Aorta (tissue), 5 donors: ENCODE measurements around the gene GPRC5C. TPM values are rescaled to one million over a fixed set of nuclear protein-coding genes. Genes with fewer than 3 reads are reported as not detected.

ENCODE experiments used
- ATAC-seq: fragments of 200-7000 bp; cut with Tn5 transposase; one replicate; pipeline ENCODE4 v1.9.1; 2022; ENCODE audit warnings: moderate library complexity; ENCODE audit not compliant: low FRiP score
- DNase-seq, 2 donors: peaks; one replicate each; pipeline ENCODE4 v3.0.0-alpha.2; 2020
- H3K27ac ChIP-seq, 2 donors: one replicate each; pipeline ENCODE4 v1.5.1; 2013; ENCODE audit warnings: low read length in 2 of 2, mild to moderate bottlenecking in 2 of 2, moderate library complexity in 2 of 2, control low read depth in 1 of 2, inconsistent platforms in 1 of 2, low read depth in 1 of 2
- H3K27me3 ChIP-seq, 2 donors: one replicate each; pipeline ENCODE4 v1.6.1; 2013; ENCODE audit warnings: control low read depth in 1 of 2, low read length in 1 of 2, mild to moderate bottlenecking in 1 of 2, moderate library complexity in 1 of 2; ENCODE audit not compliant: insufficient read depth in 2 of 2, control insufficient read depth in 1 of 2
- H3K36me3 ChIP-seq, 2 donors: one replicate each; pipeline ENCODE4 v1.6.1; 2013; ENCODE audit warnings: control low read depth in 1 of 2, low read length in 1 of 2, mild to moderate bottlenecking in 1 of 2; ENCODE audit not compliant: insufficient read depth in 2 of 2, control insufficient read depth in 1 of 2
- H3K4me1 ChIP-seq, 2 donors: one replicate each; pipeline ENCODE4 v1.6.1; 2013; ENCODE audit warnings: low read length in 2 of 2, control low read depth in 1 of 2, mild to moderate bottlenecking in 1 of 2, moderate library complexity in 1 of 2; ENCODE audit not compliant: insufficient read depth in 2 of 2, control insufficient read depth in 1 of 2
- H3K4me3 ChIP-seq, 2 donors: one replicate each; pipeline ENCODE4 v1.5.1; 2013; ENCODE audit warnings: low read length in 2 of 2, control low read depth in 1 of 2, mild to moderate bottlenecking in 1 of 2
- H3K9me3 ChIP-seq: one replicate; pipeline ENCODE4 v1.6.1; 2013; ENCODE audit warnings: mild to moderate bottlenecking, low read length; ENCODE audit not compliant: control insufficient read depth
- WGBS, 2 donors: extraction: QIAGEN DNeasy Blood & Tissue Kit; methylation state at CpG; one replicate each; pipeline ENCODE4 v1.1.7; 2013; 5-methylcytosine and 5-hydroxymethylcytosine counted together
- intact Hi-C, 2 donors: fragments of 100-400 bp; cut with DNase I; formaldehyde crosslinking; loops; one replicate each; pipeline versions ENCODE4 v1.14.2 to v1.15.0; 2022
- polyA plus RNA-seq, 2 donors: library from polyadenylated mRNA; stranded (reverse); fragments of 200-250 nt; gene quantifications; one replicate each; pipeline ENCODE4 v1.2.3, GENCODE V29; 2013
- total RNA-seq, 2 donors: library from RNA; stranded (reverse); fragmentation: NEBNext Ultra II Directional; extraction: Animal tissue kit (Norgen Biotek cat#: 25700); gene quantifications; one replicate each; pipeline ENCODE4 v1.2.1, GENCODE V29; 2021
- donor health status: healthy with polysubstance abuse.
- donor health status: Bipolar disorder and iron deficiency.
- donor health status: DM: no; HTN: no; CAD: no.
- donor health status: DM: no; HTN: no; CAD: no.
- donor health status: DM: yes; HTN: yes; CAD: no.

GPRC5C gene
- total and polyA plus RNA-seq, 4 donors = 31.6 to 59.4 (median 47.7) TPM

- DNase-seq = no peak
- no peaks in the 10 kb centered on the region for H3K36me3 ChIP-seq
- H3K4me3 ChIP-seq = no peak overlapping the region
- no peak overlapping the region for H3K27ac ChIP-seq
- WGBS, 2 donors = 92 to 95% methylated on average over 5 of the region's 5 CpGs
- no peaks in the 10 kb centered on the region for H3K9me3 ChIP-seq
- H3K27me3 ChIP-seq = no peaks in the 10 kb centered on the region
- intact Hi-C loops = loop anchor here in 1 of 2 donors (2.0 to 5.0 kb wide), 2 partner anchors 25 to 39 kb away; no protein-coding TSS in a partner anchor
- no peaks in the 10 kb centered on the region for H3K4me1 ChIP-seq
- ATAC-seq = no peak
Measured at GRCh38 chr17:74455821-74456220, 23.9 kb downstream of the GPRC5C start.

- WGBS, 2 donors = 9% methylated on average over 18 of the region's 18 CpGs
- no peak overlapping the region for H3K4me3 ChIP-seq
- intact Hi-C loops = loop anchor here (1.0 to 5.0 kb wide), 2 partner anchors 40 to 78 kb away; no protein-coding TSS in a partner anchor
- no peaks in the 10 kb centered on the region for H3K4me1 ChIP-seq
- H3K27ac ChIP-seq = no peak overlapping the region
- DNase-seq (peak; percentile 83 to 93), ATAC-seq (peak; percentile 70)
- no peaks in the 10 kb centered on the region for H3K9me3 ChIP-seq
- no peaks in the 10 kb centered on the region for H3K36me3 ChIP-seq
- H3K27me3 ChIP-seq = no peaks in the 10 kb centered on the region
Measured at GRCh38 chr17:74457146-74457819, 25.4 kb downstream of the GPRC5C start.

GRCh38 chr17:74457820-74458166, 25.9 kb downstream of the GPRC5C start:
- Histone ChIP-seq H3K27ac (no peak overlapping the region), H3K4me1 (no peaks in the 10 kb centered on the region), H3K27me3 (no peaks in the 10 kb centered on the region), H3K9me3 (no peaks in the 10 kb centered on the region), H3K4me3 (no peak overlapping the region), H3K36me3 (no peaks in the 10 kb centered on the region)
- intact Hi-C loops = loop anchor here (1.0 to 5.0 kb wide), 2 partner anchors 40 to 78 kb away; no protein-coding TSS in a partner anchor
- ATAC-seq (no peak), DNase-seq (no peak)
- 28% methylated on average over 6 of the region's 6 CpGs for WGBS, 2 donors

GRCh38 chr17:74458835-74459234, 26.9 kb downstream of the GPRC5C start:
- no peaks in the 10 kb centered on the region for H3K4me1 ChIP-seq
- intact Hi-C loops = loop anchor here in 1 of 2 donors (5.0 kb wide), 1 partner anchor 42 kb away; no protein-coding TSS in a partner anchor
- H3K4me3 ChIP-seq = no peak overlapping the region
- WGBS, 2 donors = 71 to 88% methylated on average over 3 of the region's 3 CpGs
- ATAC-seq (no peak), DNase-seq (no peak)
- no peaks in the 10 kb centered on the region for H3K36me3 ChIP-seq
- H3K27me3 ChIP-seq = no peaks in the 10 kb centered on the region
- no peaks in the 10 kb centered on the region for H3K9me3 ChIP-seq
- no peak overlapping the region for H3K27ac ChIP-seq

GRCh38 chr17:74459622-74460021, 27.7 kb downstream of the GPRC5C start:
- intact Hi-C loops = loop anchor here in 1 of 2 donors (5.0 kb wide), 1 partner anchor 42 kb away; no protein-coding TSS in a partner anchor
- Histone ChIP-seq H3K27me3 (no peaks in the 10 kb centered on the region), H3K27ac (no peak overlapping the region), H3K36me3 (no peaks in the 10 kb centered on the region), H3K4me1 (no peaks in the 10 kb centered on the region), H3K4me3 (no peak overlapping the region), H3K9me3 (no peaks in the 10 kb centered on the region)
- WGBS, 2 donors = 84 to 86% methylated on average over 7 of the region's 7 CpGs
- DNase-seq (peak in 1 of 2 donors; percentile 14), ATAC-seq (no peak)

- WGBS, 2 donors = 85 to 87% methylated on average over 2 of the region's 2 CpGs
- intact Hi-C loops = no loop called here
- H3K27me3 ChIP-seq = no peaks in the 10 kb centered on the region
- H3K4me1 ChIP-seq = no peaks in the 10 kb centered on the region
- no peak overlapping the region for H3K27ac ChIP-seq
- no peaks in the 10 kb centered on the region for H3K9me3 ChIP-seq
- H3K4me3 ChIP-seq = no peak overlapping the region
- ATAC-seq (no peak), DNase-seq (no peak)
- no peaks in the 10 kb centered on the region for H3K36me3 ChIP-seq
Measured at GRCh38 chr17:74460241-74460640, 28.4 kb downstream of the GPRC5C start.

GRCh38 chr17:74460996-74461395, 29.1 kb downstream of the GPRC5C start:
- no peaks in the 10 kb centered on the region for H3K27me3 ChIP-seq
- H3K4me1 ChIP-seq = no peaks in the 10 kb centered on the region
- no peak for DNase-seq
- no peak overlapping the region for H3K27ac ChIP-seq
- no peak for ATAC-seq
- 95 to 98% methylated on average over 7 of the region's 7 CpGs for WGBS, 2 donors
- intact Hi-C loops = no loop called here
- H3K9me3 ChIP-seq = no peaks in the 10 kb centered on the region
- H3K36me3 ChIP-seq = no peaks in the 10 kb centered on the region
- no peak overlapping the region for H3K4me3 ChIP-seq

- no peak overlapping the region for H3K4me3 ChIP-seq
- H3K9me3 ChIP-seq = no peaks in the 10 kb centered on the region
- WGBS, 2 donors = 84 to 89% methylated on average over 10 of the region's 10 CpGs
- H3K27ac ChIP-seq = no peak overlapping the region
- no peaks in the 10 kb centered on the region for H3K36me3 ChIP-seq
- peak in 1 of 2 donors; percentile 13 for DNase-seq
- no peak for ATAC-seq
- intact Hi-C loops = no loop called here
- H3K27me3 ChIP-seq = no peaks in the 10 kb centered on the region
- H3K4me1 ChIP-seq = no peaks in the 10 kb centered on the region
Measured at GRCh38 chr17:74461611-74462010, 29.7 kb downstream of the GPRC5C start.

GRCh38 chr17:74464730-74465377, 33.0 kb downstream of the GPRC5C start:
- Histone ChIP-seq H3K36me3 (no peaks in the 10 kb centered on the region), H3K27me3 (no peaks in the 10 kb centered on the region), H3K9me3 (no peaks in the 10 kb centered on the region), H3K27ac (no peak overlapping the region), H3K4me1 (no peaks in the 10 kb centered on the region), H3K4me3 (no peak overlapping the region)
- intact Hi-C loops = no loop called here
- DNase-seq (peak in 1 of 2 donors; percentile 4), ATAC-seq (no peak)
- WGBS, 2 donors = 87 to 88% methylated on average over 7 of the region's 7 CpGs
